ENCODE data around the gene KMT2C. TPM values are rescaled to one million over a fixed set of nuclear protein-coding genes. Genes with fewer than 3 reads are reported as not detected.

The KMT2C gene
- total and polyA plus RNA-seq, 8 donors, result 5.0 to 248 (median 80.1) TPM

GRCh38 chr7:152177681-152178404 is 258.0 kb downstream of the KMT2C start:
- no peaks in the 10 kb centered on the region for H3K27me3 ChIP-seq
- no peak overlapping the region for H3K4me3 ChIP-seq
- no peaks in the 10 kb centered on the region for H3K4me1 ChIP-seq
- WGBS, 5 donors, result 93 to 97% (median 95%) methylated on average over 6 to 7 of the region's 7 CpGs
- H3K27ac ChIP-seq, result peak overlapping the region in 1 of 5 donors; percentile 30
- H3K36me3 ChIP-seq, result peaks cover 57 to 96% (median 91%) of the 10 kb centered on the region in 4 donors
- no peak for TF ChIP-seq POLR2A (IDR thresholded peaks at IDR 0.05)
- TF ChIP-seq, protein P1, sequence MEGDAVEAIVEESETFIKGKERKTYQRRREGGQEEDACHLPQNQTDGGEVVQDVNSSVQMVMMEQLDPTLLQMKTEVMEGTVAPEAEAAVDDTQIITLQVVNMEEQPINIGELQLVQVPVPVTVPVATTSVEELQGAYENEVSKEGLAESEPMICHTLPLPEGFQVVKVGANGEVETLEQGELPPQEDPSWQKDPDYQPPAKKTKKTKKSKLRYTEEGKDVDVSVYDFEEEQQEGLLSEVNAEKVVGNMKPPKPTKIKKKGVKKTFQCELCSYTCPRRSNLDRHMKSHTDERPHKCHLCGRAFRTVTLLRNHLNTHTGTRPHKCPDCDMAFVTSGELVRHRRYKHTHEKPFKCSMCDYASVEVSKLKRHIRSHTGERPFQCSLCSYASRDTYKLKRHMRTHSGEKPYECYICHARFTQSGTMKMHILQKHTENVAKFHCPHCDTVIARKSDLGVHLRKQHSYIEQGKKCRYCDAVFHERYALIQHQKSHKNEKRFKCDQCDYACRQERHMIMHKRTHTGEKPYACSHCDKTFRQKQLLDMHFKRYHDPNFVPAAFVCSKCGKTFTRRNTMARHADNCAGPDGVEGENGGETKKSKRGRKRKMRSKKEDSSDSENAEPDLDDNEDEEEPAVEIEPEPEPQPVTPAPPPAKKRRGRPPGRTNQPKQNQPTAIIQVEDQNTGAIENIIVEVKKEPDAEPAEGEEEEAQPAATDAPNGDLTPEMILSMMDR (IDR thresholded peaks at IDR 0.05), result no peak
- TF ChIP-seq EP300 (IDR thresholded peaks at IDR 0.05), result no peak
- TF ChIP-seq POLR2AphosphoS5 (IDR thresholded peaks at IDR 0.05), result no peak
- H3K9me3 ChIP-seq, result no peaks in the 10 kb centered on the region
- no peak for DNase-seq
- intact Hi-C loops (cut with DNase I; ENCODE audit: low total_unique reads), result no loop called here

DNA sequence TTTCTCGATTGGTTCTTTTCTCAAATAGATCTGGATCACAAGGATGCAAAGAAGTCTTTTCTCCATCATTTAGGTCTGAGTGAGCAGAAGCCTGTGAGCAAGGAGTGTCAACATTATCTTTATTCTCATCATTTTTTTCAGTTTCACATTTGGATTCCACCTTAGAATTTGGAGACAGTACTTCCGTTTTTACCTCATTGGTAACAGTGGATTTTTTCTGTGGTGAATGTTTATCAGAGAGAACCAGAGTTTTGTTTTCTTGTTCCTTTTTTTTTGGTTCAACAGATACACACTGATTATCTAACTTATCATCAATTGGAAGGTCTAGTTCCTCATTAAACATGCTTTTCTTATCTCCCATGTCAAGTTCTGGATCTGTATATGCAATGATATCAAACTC is 259.0 kb downstream of the KMT2C start:
- intact Hi-C loops (cut with DNase I; ENCODE audit: low total_unique reads), result no loop called here
- Histone ChIP-seq H3K36me3 (peaks cover 54 to 96% (median 89%) of the 10 kb centered on the region in 4 donors), H3K4me1 (no peaks in the 10 kb centered on the region), H3K9me3 (no peaks in the 10 kb centered on the region), H3K27me3 (no peaks in the 10 kb centered on the region), H3K27ac (no peak overlapping the region), H3K4me3 (no peak overlapping the region)
- DNase-seq, result no peak
- TF ChIP-seq POLR2AphosphoS5 (IDR thresholded peaks at IDR 0.05) (no peak), POLR2A (IDR thresholded peaks at IDR 0.05) (no peak), EP300 (IDR thresholded peaks at IDR 0.05) (no peak)
- 85 to 91% (median 89%) methylated on average over 2 of the region's 2 CpGs for WGBS, 5 donors

GRCh38 chr7:152173372-152174070 is 262.3 kb downstream of the KMT2C start:
- Histone ChIP-seq H3K27me3 (no peaks in the 10 kb centered on the region), H3K27ac (no peak overlapping the region), H3K36me3 (peaks cover 45 to 96% (median 88%) of the 10 kb centered on the region in 4 donors), H3K4me1 (no peaks in the 10 kb centered on the region), H3K9me3 (no peaks in the 10 kb centered on the region), H3K4me3 (no peak overlapping the region)
- no peak for TF ChIP-seq POLR2A (IDR thresholded peaks at IDR 0.05)
- TF ChIP-seq, protein P1 (IDR thresholded peaks at IDR 0.05), result no peak
- no peak for TF ChIP-seq POLR2AphosphoS5 (IDR thresholded peaks at IDR 0.05)
- TF ChIP-seq EP300 (IDR thresholded peaks at IDR 0.05), result no peak
- 85 to 92% (median 88%) methylated on average over 5 of the region's 5 CpGs for WGBS, 5 donors
- no peak for DNase-seq
- intact Hi-C loops (cut with DNase I; ENCODE audit: low total_unique reads), result no loop called here

GRCh38 chr7:152162287-152162686 is 273.5 kb downstream of the KMT2C start:
- Histone ChIP-seq H3K27me3 (no peaks in the 10 kb centered on the region), H3K4me3 (no peak overlapping the region), H3K9me3 (no peaks in the 10 kb centered on the region), H3K4me1 (no peaks in the 10 kb centered on the region), H3K36me3 (peaks cover 44 to 97% (median 93%) of the 10 kb centered on the region in 4 donors), H3K27ac (no peak overlapping the region)
- no peak for TF ChIP-seq EP300 (IDR thresholded peaks at IDR 0.05)
- TF ChIP-seq POLR2AphosphoS5 (IDR thresholded peaks at IDR 0.05), result no peak
- no peak for TF ChIP-seq POLR2A (IDR thresholded peaks at IDR 0.05)
- TF ChIP-seq, protein P1 (IDR thresholded peaks at IDR 0.05), result no peak
- no peak for DNase-seq
- intact Hi-C loops (cut with DNase I; ENCODE audit: low total_unique reads), result no loop called here
- WGBS, 5 donors, result 67 to 83% (median 76%) methylated on average over 6 of the region's 6 CpGs

Measured in stomach (tissue), 9 donors.